GM12864 (cell line): ENCODE measurements around the gene SPOCD1.

Source experiments
- DNase-seq: peaks from one replicate; pipeline ENCODE4 v3.0.0-alpha.2; 2011; ENCODE audit warnings: low read depth
- H3K4me3 ChIP-seq: 2 replicates; pipeline ENCODE4 v1.5.1; 2011; ENCODE audit warnings: mild to moderate bottlenecking, low read depth, low read length, control low read depth
- TF ChIP-seq, protein P1 (sequence below): IDR thresholded peaks from 2 replicates; pipeline ENCODE4 v1.5.1; 2011; ENCODE audit warnings: low read depth, mild to moderate bottlenecking, moderate library complexity, low read length, control low read depth, inconsistent platforms; ENCODE audit errors: missing control alignments

Gene SPOCD1

GRCh38 chr1:31762726-31763670, 52.8 kb downstream of the SPOCD1 start:
- TF ChIP-seq, protein P1, sequence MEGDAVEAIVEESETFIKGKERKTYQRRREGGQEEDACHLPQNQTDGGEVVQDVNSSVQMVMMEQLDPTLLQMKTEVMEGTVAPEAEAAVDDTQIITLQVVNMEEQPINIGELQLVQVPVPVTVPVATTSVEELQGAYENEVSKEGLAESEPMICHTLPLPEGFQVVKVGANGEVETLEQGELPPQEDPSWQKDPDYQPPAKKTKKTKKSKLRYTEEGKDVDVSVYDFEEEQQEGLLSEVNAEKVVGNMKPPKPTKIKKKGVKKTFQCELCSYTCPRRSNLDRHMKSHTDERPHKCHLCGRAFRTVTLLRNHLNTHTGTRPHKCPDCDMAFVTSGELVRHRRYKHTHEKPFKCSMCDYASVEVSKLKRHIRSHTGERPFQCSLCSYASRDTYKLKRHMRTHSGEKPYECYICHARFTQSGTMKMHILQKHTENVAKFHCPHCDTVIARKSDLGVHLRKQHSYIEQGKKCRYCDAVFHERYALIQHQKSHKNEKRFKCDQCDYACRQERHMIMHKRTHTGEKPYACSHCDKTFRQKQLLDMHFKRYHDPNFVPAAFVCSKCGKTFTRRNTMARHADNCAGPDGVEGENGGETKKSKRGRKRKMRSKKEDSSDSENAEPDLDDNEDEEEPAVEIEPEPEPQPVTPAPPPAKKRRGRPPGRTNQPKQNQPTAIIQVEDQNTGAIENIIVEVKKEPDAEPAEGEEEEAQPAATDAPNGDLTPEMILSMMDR, result peak; percentile 35
- no peak for DNase-seq
- no peak overlapping the region for H3K4me3 ChIP-seq

DNA sequence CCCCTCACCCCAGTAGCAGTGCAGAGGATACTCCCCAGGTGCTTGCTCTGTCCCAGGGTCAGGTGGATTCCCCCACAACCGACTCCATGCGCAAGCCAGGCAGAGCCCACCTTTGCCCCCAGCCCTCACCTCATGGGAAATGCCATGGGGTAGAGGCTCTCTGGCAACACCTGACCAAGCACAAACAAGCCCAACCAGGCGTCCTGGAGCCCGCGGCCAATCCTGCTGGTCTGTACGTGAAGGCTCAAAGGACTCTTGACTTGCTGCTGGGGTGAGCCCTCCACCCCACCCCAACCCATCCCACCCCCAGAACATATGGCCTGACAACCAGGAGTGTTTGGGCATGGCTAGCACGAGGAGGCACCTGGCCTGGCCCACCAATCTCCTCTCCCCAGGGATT, 53.5 kb downstream of the SPOCD1 start:
- TF ChIP-seq, protein P1, result no peak
- H3K4me3 ChIP-seq, result no peak overlapping the region
- no peak for DNase-seq

DNA sequence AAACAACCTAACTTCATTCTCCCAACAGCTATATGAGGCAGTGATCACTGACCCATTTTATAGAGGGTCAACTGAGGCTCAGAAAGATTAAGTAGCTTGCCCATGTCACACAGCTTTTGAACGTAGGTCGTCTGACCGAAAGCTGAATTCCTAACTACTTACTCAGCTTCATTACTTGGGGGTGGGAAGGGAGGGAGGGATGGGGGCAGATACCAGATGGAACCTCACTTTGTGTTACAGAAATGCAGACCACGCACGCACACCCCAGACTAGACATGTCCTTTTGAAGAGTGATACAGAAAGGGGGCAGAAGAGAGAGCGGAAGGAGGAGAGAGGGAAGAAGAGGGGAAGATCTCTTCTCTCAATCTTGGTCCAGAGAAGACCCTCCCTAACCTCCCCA, 53.9 kb downstream of the SPOCD1 start:
- no peak overlapping the region for H3K4me3 ChIP-seq
- no peak for DNase-seq
- TF ChIP-seq, protein P1, result peak; percentile 1

GRCh38 chr1:31760471-31761470, 55.1 kb downstream of the SPOCD1 start:
- TF ChIP-seq, protein P1, result no peak
- DNase-seq, result no peak

GRCh38 chr1:31759298-31760023, 56.4 kb downstream of the SPOCD1 start:
- DNase-seq, result no peak
- no peak overlapping the region for H3K4me3 ChIP-seq
- TF ChIP-seq, protein P1, result no peak

More at GRCh38 chr1:31760471-31761470, 55.1 kb downstream of the SPOCD1 start:
- H3K4me3 ChIP-seq, result no peak overlapping the region

GRCh38 chr1:31758823-31759222, 57.0 kb downstream of the SPOCD1 start:
- no peak for DNase-seq
- no peak overlapping the region for H3K4me3 ChIP-seq
- TF ChIP-seq, protein P1, result no peak
